GM12874 (cell line): ENCODE data around the gene WNT6.

Source experiments
- CTCF ChIP-seq: IDR thresholded peaks from 2 replicates; pipeline ENCODE4 v1.5.1; 2011; ENCODE audit warnings: low read depth, mild to moderate bottlenecking, control low read depth, low read length, moderate library complexity; ENCODE audit not compliant: insufficient read depth

The WNT6 gene

DNA sequence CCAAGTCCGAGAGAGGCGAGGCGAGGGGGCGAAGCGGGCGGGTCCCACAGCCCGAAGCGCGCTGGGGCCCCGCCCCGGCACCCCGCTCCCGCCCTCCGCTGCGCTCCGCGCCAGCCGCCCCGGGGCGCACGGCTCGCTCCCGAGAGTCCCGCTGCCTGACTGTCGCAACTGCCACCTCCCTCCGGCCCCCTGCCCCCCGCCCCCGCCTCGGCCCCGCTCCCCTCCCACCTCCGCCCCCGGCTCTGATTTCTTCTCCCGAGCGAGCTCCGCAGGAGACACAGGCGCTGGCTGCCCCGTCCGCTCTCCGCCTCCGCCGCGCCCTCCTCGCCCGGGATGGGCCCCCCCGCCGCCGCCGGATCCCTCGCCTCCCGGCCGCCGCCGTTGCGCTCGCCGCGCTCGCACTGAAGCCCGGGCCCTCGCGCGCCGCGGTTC lies at the start of gene WNT6:
Gene WNT6 (plus strand): TSS at position 250 of the 432 bp plus-strand sequence. CDS start 233 bp downstream, outside the sequence.
- no peak for TF ChIP-seq CTCF

- TF ChIP-seq CTCF: no peak
Observed at GRCh38 chr2:218810256-218810655, 49.3 kb upstream of the WNT6 start.

DNA sequence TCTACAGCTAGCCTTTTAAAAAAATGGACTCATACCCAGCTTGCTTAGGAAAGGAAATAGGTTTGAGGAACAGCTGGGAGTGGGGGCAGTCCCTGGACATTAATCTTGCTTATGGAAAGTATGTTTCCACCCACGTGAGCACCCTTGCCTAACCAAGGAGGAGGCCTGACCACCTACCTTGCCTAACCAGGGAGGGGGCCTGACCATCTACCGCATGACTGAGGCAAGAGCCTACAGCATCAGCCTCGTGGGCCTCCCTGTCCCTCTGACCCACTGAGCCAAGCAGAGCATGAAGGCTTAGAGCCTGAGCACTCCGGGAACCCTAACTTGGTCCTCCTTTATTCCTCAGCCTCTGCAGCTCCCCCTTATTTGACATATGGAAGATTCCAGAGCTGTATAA lies 48.2 kb upstream of the WNT6 start:
- no peak for TF ChIP-seq CTCF

DNA sequence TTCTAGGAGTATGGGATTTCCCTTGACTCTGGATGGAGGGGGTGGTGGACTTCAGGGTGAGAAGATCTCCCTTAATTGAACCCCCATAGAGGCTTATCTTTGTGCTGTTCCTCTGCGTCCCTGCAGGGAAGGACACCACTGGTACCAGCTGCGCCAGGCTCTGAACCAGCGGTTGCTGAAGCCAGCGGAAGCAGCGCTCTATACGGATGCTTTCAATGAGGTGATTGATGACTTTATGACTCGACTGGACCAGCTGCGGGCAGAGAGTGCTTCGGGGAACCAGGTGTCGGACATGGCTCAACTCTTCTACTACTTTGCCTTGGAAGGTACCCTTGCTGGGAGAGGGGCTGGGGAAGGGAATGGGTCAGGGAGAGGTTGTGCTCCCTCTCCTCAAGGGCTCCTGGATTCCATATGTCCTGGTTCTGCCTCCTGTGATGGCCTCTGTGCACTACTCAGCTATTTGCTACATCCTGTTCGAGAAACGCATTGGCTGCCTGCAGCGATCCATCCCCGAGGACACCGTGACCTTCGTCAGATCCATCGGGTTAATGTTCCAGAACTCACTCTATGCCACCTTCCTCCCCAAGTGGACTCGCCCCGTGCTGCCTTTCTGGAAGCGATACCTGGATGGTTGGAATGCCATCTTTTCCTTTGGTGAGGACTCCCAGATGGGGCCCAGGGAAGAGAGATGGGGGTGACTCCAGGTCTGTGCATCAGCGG lies 47.3 kb upstream of the WNT6 start:
- TF ChIP-seq CTCF: no peak

GRCh38 chr2:218812861-218813260 lies 46.7 kb upstream of the WNT6 start:
- TF ChIP-seq CTCF: no peak

GRCh38 chr2:218813771-218814460 lies 45.7 kb upstream of the WNT6 start:
- no peak for TF ChIP-seq CTCF

- TF ChIP-seq CTCF: no peak
Observed at GRCh38 chr2:218814540-218815243, 44.9 kb upstream of the WNT6 start.
